Measurements from ENCODE around the gene GPR132.

GRCh38 chr14:105051182-105052109, 13.8 kb downstream of the GPR132 start:
- no peak for TF ChIP-seq HDGF (IDR thresholded peaks at IDR 0.05; ENCODE audit: borderline replicate concordance)
- no peak for TF ChIP-seq ARNT (IDR thresholded peaks at IDR 0.05)
- no peak for TF ChIP-seq SP1 (IDR thresholded peaks at IDR 0.05)
- TF ChIP-seq FOXK2 (IDR thresholded peaks at IDR 0.05), result no peak
- TF ChIP-seq SUZ12 (IDR thresholded peaks at IDR 0.05), result no peak
- no peak for TF ChIP-seq ELF4 (IDR thresholded peaks at IDR 0.05)
- TF ChIP-seq CTBP1 (IDR thresholded peaks at IDR 0.05; ENCODE audit: borderline replicate concordance), result no peak
- TF ChIP-seq NFRKB (IDR thresholded peaks at IDR 0.05), result no peak
- TF ChIP-seq BHLHE40 (IDR thresholded peaks at IDR 0.05; ENCODE audit: borderline replicate concordance), result no peak
- TF ChIP-seq FOXM1 (IDR thresholded peaks at IDR 0.05; ENCODE audit: borderline replicate concordance), result no peak
- no peak for TF ChIP-seq TARDBP (IDR thresholded peaks at IDR 0.05)
